Rectal smooth muscle tissue (tissue), 1 donor: Measurements from ENCODE around the gene ADI1.

ENCODE experiments used
- H3K27ac ChIP-seq: one replicate; pipeline ENCODE4 v1.7.0; 2013; ENCODE audit warnings: low read depth, low read length, inconsistent platforms
- H3K27me3 ChIP-seq: one replicate; pipeline ENCODE4 v1.7.0; 2013; ENCODE audit warnings: low read length; ENCODE audit not compliant: control insufficient read depth, insufficient read depth
- H3K36me3 ChIP-seq: one replicate; pipeline ENCODE4 v1.7.0; 2013; ENCODE audit warnings: low read length; ENCODE audit not compliant: control insufficient read depth, insufficient read depth
- H3K4me1 ChIP-seq: one replicate; pipeline ENCODE4 v1.7.0; 2013; ENCODE audit warnings: low read length; ENCODE audit not compliant: control insufficient read depth, insufficient read depth
- H3K4me3 ChIP-seq: one replicate; pipeline ENCODE4 v1.7.0; 2013; ENCODE audit warnings: low read length
- H3K9ac ChIP-seq: one replicate; pipeline ENCODE4 v1.7.0; 2013; ENCODE audit warnings: low read length

ADI1 gene

DNA sequence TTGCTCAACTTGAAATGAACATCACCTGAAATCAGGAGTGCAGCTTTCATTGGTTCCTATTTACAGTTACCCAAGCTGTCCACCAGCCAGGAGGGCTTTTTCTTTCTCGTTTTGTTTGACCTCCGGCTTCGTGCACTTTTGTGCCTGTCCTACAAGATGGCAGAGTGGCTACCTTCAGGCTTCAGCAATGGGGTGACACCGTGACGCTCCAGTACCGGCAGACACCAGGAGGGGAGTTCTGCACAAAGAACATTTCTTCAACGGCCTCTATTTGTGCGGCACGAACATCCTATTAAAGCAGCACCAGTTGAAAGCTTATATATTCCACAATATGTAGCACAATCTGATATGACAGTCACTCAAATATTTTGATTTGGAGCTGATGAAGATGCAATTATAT is 20.5 kb upstream of the ADI1 start:
- Histone ChIP-seq H3K4me1 (peaks cover 9% of the 10 kb centered on the region), H3K9ac (no peak overlapping the region), H3K27me3 (no peaks in the 10 kb centered on the region), H3K36me3 (peaks cover 17% of the 10 kb centered on the region), H3K4me3 (no peak overlapping the region), H3K27ac (no peak overlapping the region)

GRCh38 chr2:3536682-3537632 is 17.6 kb upstream of the ADI1 start:
- Histone ChIP-seq H3K9ac (peak overlapping the region; percentile 71), H3K4me3 (peak overlapping the region; percentile 62)

DNA sequence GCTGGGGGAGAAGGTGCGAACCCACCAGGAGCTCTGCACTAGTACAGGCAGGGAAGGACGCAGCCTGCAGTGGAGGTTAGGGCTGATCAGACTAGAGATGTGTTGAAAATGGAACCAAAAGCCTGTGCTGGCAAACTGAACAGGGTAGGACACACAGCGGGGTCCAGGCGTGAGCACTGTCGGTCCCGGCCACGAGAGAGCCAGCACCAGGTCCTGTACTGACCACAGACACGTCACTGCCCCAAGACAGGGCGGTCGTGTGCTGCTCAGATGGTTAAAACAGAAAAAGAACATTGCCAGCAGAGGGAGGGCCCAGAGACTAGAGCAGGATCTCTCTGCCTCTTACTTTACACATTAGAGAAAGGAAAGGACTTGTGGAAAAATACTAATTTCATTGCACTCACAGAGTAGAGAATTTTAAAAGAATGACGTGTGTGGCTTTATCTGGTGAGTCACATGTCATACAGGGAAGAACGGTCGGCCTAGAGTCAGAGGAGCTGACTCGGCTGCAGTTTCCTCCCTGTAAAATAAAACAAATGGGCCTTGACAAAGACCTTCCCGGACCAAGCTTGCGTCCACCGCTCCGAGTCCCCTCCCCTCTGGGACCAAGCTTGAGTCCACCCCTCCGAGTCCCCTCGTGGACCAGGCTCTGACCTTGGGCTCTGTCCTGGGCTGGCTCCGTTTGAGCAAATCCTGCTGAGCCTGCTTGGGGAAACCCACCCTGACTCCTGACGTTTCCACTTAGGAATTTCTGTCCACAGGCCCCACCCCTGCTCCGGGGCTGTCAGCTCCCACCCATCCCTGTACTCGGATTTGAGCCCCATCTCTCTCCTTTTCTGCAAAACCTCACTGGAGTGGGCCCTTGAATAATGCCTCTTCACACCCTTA is 16.7 kb upstream of the ADI1 start:
- H3K4me1 ChIP-seq, result peaks cover 14% of the 10 kb centered on the region
- H3K36me3 ChIP-seq, result no peaks in the 10 kb centered on the region
- peak overlapping the region; percentile 71 for H3K9ac ChIP-seq
- no peaks in the 10 kb centered on the region for H3K27me3 ChIP-seq
- H3K27ac ChIP-seq, result peak overlapping the region; percentile 97
- H3K4me3 ChIP-seq, result peak overlapping the region; percentile 62

More at GRCh38 chr2:3536682-3537632, 17.6 kb upstream of the ADI1 start:
- H3K27me3 ChIP-seq, result no peaks in the 10 kb centered on the region
- H3K27ac ChIP-seq, result peak overlapping the region; percentile 97
- H3K4me1 ChIP-seq, result peaks cover 14% of the 10 kb centered on the region
- H3K36me3 ChIP-seq, result peaks cover 4% of the 10 kb centered on the region

DNA sequence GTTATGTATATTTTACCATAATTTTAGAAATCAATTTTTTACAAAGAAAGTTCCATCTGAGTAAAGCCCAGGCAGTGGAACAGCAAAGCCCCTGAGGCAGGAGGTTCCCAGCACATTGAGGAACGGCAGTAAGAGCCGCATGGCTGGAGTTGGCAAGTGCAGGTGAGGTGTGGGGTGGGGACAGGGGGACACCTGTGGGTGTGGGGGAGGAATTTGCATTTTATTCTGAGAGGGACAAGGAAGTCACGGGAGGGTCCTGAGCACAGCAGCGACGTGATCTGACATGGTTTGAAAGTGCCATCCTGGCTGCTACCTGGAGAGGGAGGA is 16.1 kb upstream of the ADI1 start:
- H3K4me1 ChIP-seq, result peaks cover 14% of the 10 kb centered on the region
- peak overlapping the region; percentile 62 for H3K4me3 ChIP-seq
- peak overlapping the region; percentile 71 for H3K9ac ChIP-seq
- no peaks in the 10 kb centered on the region for H3K27me3 ChIP-seq
- no peaks in the 10 kb centered on the region for H3K36me3 ChIP-seq
- peak overlapping the region; percentile 97 for H3K27ac ChIP-seq

GRCh38 chr2:3534251-3534814 is 15.0 kb upstream of the ADI1 start:
- Histone ChIP-seq H3K9ac (no peak overlapping the region), H3K27me3 (no peaks in the 10 kb centered on the region), H3K27ac (no peak overlapping the region), H3K36me3 (no peaks in the 10 kb centered on the region), H3K4me3 (no peak overlapping the region), H3K4me1 (peaks cover 14% of the 10 kb centered on the region)

DNA sequence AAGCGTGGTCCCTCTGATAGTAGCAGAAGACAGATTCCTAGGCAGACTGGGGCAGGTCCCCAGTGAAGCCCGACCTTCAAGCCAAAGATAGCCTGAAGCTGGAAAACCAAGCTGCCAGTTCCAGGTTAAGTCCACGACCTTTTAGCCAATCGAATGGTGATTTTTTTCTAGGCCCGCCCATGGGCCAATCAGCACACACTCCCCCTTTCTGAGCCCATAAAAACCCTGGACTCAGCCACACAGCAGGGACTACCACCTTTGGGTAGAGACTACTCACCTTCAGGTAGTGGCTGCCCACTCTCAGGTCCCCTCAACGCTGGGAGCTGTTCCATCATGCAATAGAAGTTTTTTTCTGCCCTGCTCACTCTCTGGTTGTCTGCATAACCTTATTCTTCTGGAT is 14.5 kb upstream of the ADI1 start:
- H3K27ac ChIP-seq, result peak overlapping the region; percentile 63
- H3K4me3 ChIP-seq, result no peak overlapping the region
- H3K4me1 ChIP-seq, result peaks cover 14% of the 10 kb centered on the region

DNA sequence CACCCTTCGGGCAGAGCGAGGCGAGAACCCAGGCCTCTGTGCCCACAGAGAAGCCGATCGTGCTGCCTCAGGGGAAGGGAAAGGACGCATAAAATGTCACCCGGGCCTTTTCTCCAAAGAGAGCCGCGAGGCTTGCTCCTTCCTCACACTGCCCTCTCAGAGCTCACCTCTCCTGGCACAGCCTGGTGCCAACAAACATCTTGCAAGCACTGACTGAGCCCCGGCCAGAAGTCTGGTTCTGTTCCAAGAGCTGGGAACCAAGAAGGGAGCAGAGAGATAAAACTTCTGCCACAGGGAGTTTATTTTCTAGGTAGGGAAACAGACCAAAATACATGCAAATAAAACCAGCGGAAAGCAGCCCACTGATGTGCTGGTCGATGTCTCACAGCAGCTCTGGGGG is 13.6 kb upstream of the ADI1 start:
- peaks cover 14% of the 10 kb centered on the region for H3K4me1 ChIP-seq
- peak overlapping the region; percentile 63 for H3K27ac ChIP-seq
- no peak overlapping the region for H3K9ac ChIP-seq
- H3K4me3 ChIP-seq, result no peak overlapping the region
- no peaks in the 10 kb centered on the region for H3K36me3 ChIP-seq
- H3K27me3 ChIP-seq, result no peaks in the 10 kb centered on the region

More for the DNA sequence above, 14.5 kb upstream of the ADI1 start:
- H3K9ac ChIP-seq, result no peak overlapping the region
- no peaks in the 10 kb centered on the region for H3K27me3 ChIP-seq
- no peaks in the 10 kb centered on the region for H3K36me3 ChIP-seq

DNA sequence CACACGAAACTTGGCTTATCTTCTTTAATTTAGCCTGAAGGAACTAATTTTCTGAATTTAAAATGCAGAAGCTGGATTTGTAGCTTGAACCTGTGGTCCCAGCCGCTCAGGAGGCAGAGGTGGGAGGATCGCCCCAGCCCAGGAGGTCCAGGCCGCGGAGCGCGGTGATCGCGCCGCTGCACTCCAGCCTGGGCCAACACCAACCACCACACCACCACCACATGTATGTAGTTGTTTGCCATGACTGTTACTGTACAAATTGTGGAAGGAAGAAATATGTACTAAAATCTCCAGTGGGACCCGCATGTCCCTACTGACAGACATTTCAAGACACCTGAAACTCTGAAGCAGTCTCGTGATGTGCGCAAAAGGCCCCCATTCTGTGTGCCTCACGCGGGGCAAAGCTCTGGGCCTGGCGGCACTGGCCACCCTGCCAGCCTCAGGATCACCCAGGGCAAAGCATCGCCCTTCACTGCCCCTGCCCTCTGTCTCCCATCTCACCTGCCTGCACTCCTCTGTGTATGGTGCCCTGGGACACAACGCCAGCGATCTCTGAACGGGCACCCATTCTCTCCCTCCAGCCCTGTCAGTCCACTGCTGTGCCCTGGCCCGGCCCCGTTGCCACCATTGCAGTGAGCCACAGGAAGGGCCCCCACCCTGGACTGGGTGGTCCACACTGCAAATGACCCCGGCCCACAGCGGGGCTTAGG is 10.1 kb upstream of the ADI1 start:
- Histone ChIP-seq H3K27ac (no peak overlapping the region), H3K9ac (no peak overlapping the region), H3K4me1 (peaks cover 12% of the 10 kb centered on the region), H3K36me3 (no peaks in the 10 kb centered on the region), H3K4me3 (no peak overlapping the region), H3K27me3 (no peaks in the 10 kb centered on the region)

- Histone ChIP-seq H3K36me3 (no peaks in the 10 kb centered on the region), H3K4me1 (peaks cover 23% of the 10 kb centered on the region), H3K9ac (no peak overlapping the region)
These were observed 8.8 kb upstream of the ADI1 start for GRCh38 chr2:3527886-3528785.

DNA sequence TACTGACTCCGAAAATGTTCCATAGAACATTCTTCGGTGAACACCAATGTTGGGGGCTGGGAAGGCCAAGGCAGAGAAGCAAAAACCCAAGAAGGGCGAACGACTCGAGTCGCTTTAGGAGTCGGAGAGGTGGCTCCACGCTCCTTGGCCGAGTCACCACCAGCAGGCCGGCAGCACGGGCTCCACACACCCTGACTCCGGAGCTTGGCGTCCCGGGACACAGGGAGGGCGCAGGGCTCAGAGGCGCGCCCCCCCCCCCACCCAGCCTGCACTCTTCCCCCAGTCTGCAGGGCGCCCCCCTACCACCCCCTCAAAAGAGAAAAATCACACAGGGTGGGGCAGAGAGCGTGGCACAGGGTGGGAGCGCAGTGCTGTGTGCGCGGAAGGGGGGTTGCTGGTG is 7.5 kb upstream of the ADI1 start:
- Histone ChIP-seq H3K4me1 (peaks cover 24% of the 10 kb centered on the region), H3K36me3 (no peaks in the 10 kb centered on the region), H3K27ac (no peak overlapping the region), H3K4me3 (no peak overlapping the region), H3K27me3 (no peaks in the 10 kb centered on the region), H3K9ac (no peak overlapping the region)

More at GRCh38 chr2:3527886-3528785, 8.8 kb upstream of the ADI1 start:
- H3K27ac ChIP-seq, result no peak overlapping the region
- no peaks in the 10 kb centered on the region for H3K27me3 ChIP-seq
- no peak overlapping the region for H3K4me3 ChIP-seq

DNA sequence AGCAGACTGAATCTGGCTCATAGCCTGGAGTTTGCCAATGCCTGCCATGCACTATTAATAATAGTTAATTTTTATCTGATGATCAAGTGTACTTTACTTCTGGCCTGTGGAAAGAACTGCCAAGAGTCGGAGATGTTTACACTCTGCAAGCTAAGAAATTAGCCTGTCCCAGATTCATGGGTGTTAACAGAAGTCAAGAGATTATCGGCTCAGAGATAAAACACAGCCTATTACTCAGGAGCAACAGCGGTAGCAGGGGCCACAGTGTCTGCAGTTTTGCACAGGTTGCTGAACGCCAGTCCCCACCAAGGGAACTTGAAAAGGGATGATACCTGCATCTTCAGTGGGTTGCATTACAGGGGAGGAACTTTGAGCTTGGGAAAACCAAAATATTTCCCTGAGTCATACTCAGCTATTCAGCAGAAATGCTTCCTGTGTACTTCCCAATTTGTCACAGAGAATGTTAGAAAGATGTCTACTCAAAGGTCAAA is 4.3 kb upstream of the ADI1 start:
- no peak overlapping the region for H3K4me3 ChIP-seq
- peaks cover 29% of the 10 kb centered on the region for H3K4me1 ChIP-seq
- no peaks in the 10 kb centered on the region for H3K36me3 ChIP-seq
- H3K27me3 ChIP-seq, result no peaks in the 10 kb centered on the region
- H3K27ac ChIP-seq, result peak overlapping the region; percentile 84
- H3K9ac ChIP-seq, result no peak overlapping the region
